A549 (cell line): ENCODE measurements around the gene PHC2. TPM values are rescaled to one million over a fixed set of nuclear protein-coding genes. Genes with fewer than 3 reads are reported as not detected.

Experiments used
- ATAC-seq, 2 experiments: fragments of 200-7000 bp in 1 of 2; fragments of >200 bp in 1 of 2; cut with Nextera tagmentation in 1 of 2; cut with Tn5 transposase in 1 of 2; 3 replicates each; pipeline versions ENCODE4 v1.8.0 to v1.9.1; 2018 to 2020; ENCODE audit warnings: mild to moderate bottlenecking in 1 of 2, moderate library complexity in 1 of 2
- CTCF ChIA-PET: fragments of 300-600 bp; sonication (Branson Sonifier 250); formaldehyde crosslinking; extraction: SDS; loops from one replicate; lab custom pipeline; 2021; ENCODE audit warnings: antibody characterized with exemption, inconsistent platforms; lab: Yijun Ruan, JAX
- POLR2A ChIA-PET: fragments of 350-600 bp; formaldehyde crosslinking; extraction: SDS; loops from one replicate; lab custom pipeline; 2021; ENCODE audit warnings: antibody characterized with exemption, inconsistent platforms; lab: Yijun Ruan, JAX
- DNase-seq, 2 experiments: peaks; one replicate each; pipeline versions ENCODE4 v3.0.0 to v3.0.0-alpha.2; 2011 to 2016; ENCODE audit warnings: low read depth in 1 of 2, low spot score in 1 of 2
- FAIRE-seq: peaks from 2 replicates; lab custom pipeline; 2011; peaks lifted over from hg19 to GRCh38; lab: Jason Lieb, UNC
- H3K27ac ChIP-seq, 2 experiments: fragments of >200 bp; sonication (Bioruptor Twin); formaldehyde crosslinking; 3 replicates each; pipeline ENCODE4 v1.5.1; 2016 to 2017
- H3K4me1 ChIP-seq: fragments of >200 bp; sonication (Bioruptor Twin); formaldehyde crosslinking; 3 replicates; pipeline ENCODE4 v1.6.1; 2016
- H3K4me2 ChIP-seq: fragments of >200 bp; sonication (Bioruptor Twin); formaldehyde crosslinking; 3 replicates; pipeline ENCODE4 v1.6.1; 2016
- H3K4me3 ChIP-seq: fragments of >200 bp; sonication (Bioruptor Twin); formaldehyde crosslinking; 3 replicates; pipeline ENCODE4 v1.5.1; 2016
- H3K9me3 ChIP-seq: fragments of >200 bp; sonication (Bioruptor Twin); formaldehyde crosslinking; 3 replicates; pipeline ENCODE4 v1.6.1; 2016
- BHLHE40 ChIP-seq: IDR thresholded peaks from 2 replicates; pipeline ENCODE4 v1.6.1; 2012; ENCODE audit warnings: low read depth, low read length, inconsistent platforms
- CBX2 ChIP-seq: fragments of 200-600 bp; sonication (generic); IDR thresholded peaks from 2 replicates; pipeline ENCODE4 v1.6.1; 2016; ENCODE audit warnings: low read depth, mild to moderate bottlenecking, borderline replicate concordance
- CBX8 ChIP-seq: fragments of 200-600 bp; sonication (generic); IDR thresholded peaks from 2 replicates; pipeline ENCODE4 v1.6.1; 2016
- CHD2 ChIP-seq: fragments of 150-350 bp; IDR thresholded peaks from 2 replicates; pipeline ENCODE4 v1.6.1; 2014; ENCODE audit warnings: low read length; ENCODE audit not compliant: partially characterized antibody
- E2F6 ChIP-seq: IDR thresholded peaks from 2 replicates; pipeline ENCODE4 v1.6.1; 2012; ENCODE audit warnings: low read depth, borderline replicate concordance
- EHF ChIP-seq: fragments of 250-450 bp; sonication (Bioruptor Pico); IDR thresholded peaks from 2 replicates; pipeline ENCODE4 v1.5.0; 2020; ENCODE audit warnings: mild to moderate bottlenecking
- ESRRA ChIP-seq: fragments of 150-350 bp; IDR thresholded peaks from 2 replicates; pipeline ENCODE4 v1.6.1; 2014; ENCODE audit warnings: mild to moderate bottlenecking, low read length, borderline replicate concordance
- FOSL2 ChIP-seq, 2 experiments: fragments of 450-650 bp in 1 of 2; fragments of >200 bp in 1 of 2; sonication (Bioruptor Twin) in 1 of 2; formaldehyde crosslinking; IDR thresholded peaks; 2 replicates each; pipeline versions ENCODE4 v1.5.0 to v1.6.1; 2016 to 2020; ENCODE audit warnings: mild to moderate bottlenecking in 1 of 2, moderate library complexity in 1 of 2
- HEYL ChIP-seq: fragments of 250-450 bp; sonication (Bioruptor Pico); IDR thresholded peaks from 2 replicates; pipeline ENCODE4 v1.8.0; 2021; ENCODE audit warnings: mild to moderate bottlenecking, moderate library complexity
- HMGXB4 ChIP-seq: fragments of 250-450 bp; sonication (Bioruptor Pico); IDR thresholded peaks from 2 replicates; pipeline ENCODE4 v1.5.0; 2021; ENCODE audit warnings: mild to moderate bottlenecking, moderate library complexity, borderline replicate concordance
- HOXA7 ChIP-seq: fragments of 250-450 bp; sonication (Bioruptor Pico); IDR thresholded peaks from 2 replicates; pipeline ENCODE4 v1.5.0; 2020; ENCODE audit warnings: mild to moderate bottlenecking, moderate library complexity
- HOXB13 ChIP-seq: fragments of 250-450 bp; sonication (Bioruptor Pico); IDR thresholded peaks from 2 replicates; pipeline ENCODE4 v1.5.0; 2020; ENCODE audit warnings: low read depth, mild to moderate bottlenecking, moderate library complexity
- JUNB ChIP-seq: fragments of >200 bp; sonication (Bioruptor Twin); formaldehyde crosslinking; IDR thresholded peaks from 2 replicates; pipeline ENCODE4 v1.6.1; 2016
- KDM5A ChIP-seq: fragments of 200-600 bp; sonication (generic); IDR thresholded peaks from 2 replicates; pipeline ENCODE4 v1.6.1; 2016; ENCODE audit warnings: antibody characterized with exemption, mild to moderate bottlenecking
- MYC ChIP-seq: IDR thresholded peaks from 2 replicates; pipeline ENCODE4 v1.6.1; 2012; ENCODE audit warnings: mild to moderate bottlenecking, inconsistent platforms, low read length, improper control_type of control experiment, borderline replicate concordance
- NFE2L2 ChIP-seq: fragments of 150-350 bp; conservative IDR thresholded peaks from 2 replicates; pipeline ENCODE4 v1.6.1; 2014; ENCODE audit warnings: low read length
- PBX3 ChIP-seq: IDR thresholded peaks from 2 replicates; pipeline ENCODE4 v1.6.1; 2012
- RCOR1 ChIP-seq: fragments of 150-350 bp; IDR thresholded peaks from 2 replicates; pipeline ENCODE4 v1.6.1; 2014; ENCODE audit warnings: antibody characterized with exemption, low read length, low read depth
- REST ChIP-seq: fragments of 200-600 bp; sonication (generic); IDR thresholded peaks from 2 replicates; pipeline ENCODE4 v1.6.1; 2016; ENCODE audit warnings: antibody characterized with exemption, mild to moderate bottlenecking, moderate library complexity
- SMC3 ChIP-seq: fragments of >200 bp; sonication (Bioruptor Twin); formaldehyde crosslinking; IDR thresholded peaks from 3 replicates; pipeline ENCODE4 v1.6.1; 2018; ENCODE audit warnings: inconsistent platforms
- SREBF2 ChIP-seq: fragments of 450-650 bp; IDR thresholded peaks from 2 replicates; pipeline ENCODE4 v1.6.1; 2014; ENCODE audit warnings: mild to moderate bottlenecking, moderate library complexity
- ZSCAN20 ChIP-seq: fragments of 250-450 bp; sonication (Bioruptor Pico); IDR thresholded peaks from 2 replicates; pipeline ENCODE4 v1.8.0; 2022; ENCODE audit warnings: mild to moderate bottlenecking, moderate library complexity
- WGBS: methylation state at CpG from one replicate; pipeline ENCODE4 v1.1.6; 2017; ENCODE audit errors: missing lambda C conversion rate; 5-methylcytosine and 5-hydroxymethylcytosine counted together
- polyA plus RNA-seq, 4 experiments: library from polyadenylated mRNA; depleted of rRNA in 3 of 4; stranded (reverse); fragments of >200 nt; fragmentation: RNase III in 1 of 4; extraction: RNeasy Plus Mini Kit Qiagen cat#74134 plus additional on column Dnase treatment in 1 of 4; gene quantifications; 2 replicates in 3 of 4; 3 replicates in 1 of 4; pipeline ENCODE4 v1.2.3, GENCODE V29; 2011 to 2017

The PHC2 gene
- polyA plus RNA-seq, 2 of the 4 experiments (the other 2 are of a cell fraction) = 29.9 to 33.2 TPM

GRCh38 chr1:33428661-33429060, 2.2 kb downstream of the PHC2 start:
- H3K4me2 ChIP-seq = no peak overlapping the region
- ATAC-seq = no peak
- no peak overlapping the region for H3K4me3 ChIP-seq
- DNase-seq = no peak
- WGBS = 85% methylated on average over 2 of the region's 2 CpGs
- ChIA-PET CTCF (interaction anchor here (1.2 to 1.8 kb wide), 3 partner anchors 42 to 133 kb away, joined by 3 to 4 read pairs (median 3); no protein-coding TSS in a partner anchor), POLR2A (no interaction called here)
- peaks cover 11% of the 10 kb centered on the region; the same call in 2 of the 3 replicates for H3K4me1 ChIP-seq
- TF ChIP-seq NFE2L2 (no peak), CBX8 (no peak), CBX2 (no peak), FOSL2 (IDR thresholded peaks at IDR 0.05) (no peak), FOSL2 (CRISPR knock-in tag; IDR thresholded peaks at IDR 0.05) (no peak), KDM5A (no peak), HOXB13 (no peak), HMGXB4 (no peak)
- no peak overlapping the region for H3K27ac ChIP-seq
- no peaks in the 10 kb centered on the region for H3K9me3 ChIP-seq
- no peak for FAIRE-seq

GRCh38 chr1:33426916-33427315, 4.0 kb downstream of the PHC2 start:
- FAIRE-seq (no peak), DNase-seq (no peak), ATAC-seq (no peak)
- Histone ChIP-seq H3K27ac (no peak overlapping the region), H3K4me1 (peaks cover 7% of the 10 kb centered on the region; the same call in 2 of the 3 replicates), H3K4me2 (no peak overlapping the region), H3K4me3 (no peak overlapping the region), H3K9me3 (no peaks in the 10 kb centered on the region)
- 36% methylated on average over 3 of the region's 3 CpGs for WGBS
- POLR2A ChIA-PET = no interaction called here
- CTCF ChIA-PET = interaction anchor here (1.2 to 1.5 kb wide), 3 partner anchors 15 to 44 kb away, joined by 3 to 4 read pairs (median 4); no protein-coding TSS in a partner anchor
- no peak for TF ChIP-seq HMGXB4
- TF ChIP-seq E2F6 = no peak
- no peak for TF ChIP-seq PBX3
- no peak for TF ChIP-seq MYC
- TF ChIP-seq NFE2L2 = no peak
- TF ChIP-seq ESRRA = no peak
- TF ChIP-seq CBX2 = no peak
- TF ChIP-seq SREBF2 = no peak
- no peak for TF ChIP-seq ZSCAN20 (CRISPR knock-in tag)
- TF ChIP-seq BHLHE40 = no peak
- no peak for TF ChIP-seq EHF (CRISPR knock-in tag)
- no peak for TF ChIP-seq CHD2
- TF ChIP-seq RCOR1 = no peak
- TF ChIP-seq HOXA7 (CRISPR knock-in tag) = no peak
- no peak for TF ChIP-seq REST
- no peak for TF ChIP-seq JUNB
- TF ChIP-seq HEYL (CRISPR knock-in tag) = no peak
- TF ChIP-seq SMC3 = no peak
